GM18508 (cell line): ENCODE measurements around the gene CX3CR1.
A peak's percentile ranks its signal among the peaks of the same experiment; 100 is the strongest.
"Not testable (repeated sequence)": the region's sequence is repeated elsewhere in the genome, so short reads cannot be mapped to it uniquely, and the experiment has no call there.

Source experiments
- ATAC-seq: cut with Tn5 transposase; IDR thresholded peaks from one replicate; pipeline ENCODE4 v1.9.1; 2021; ENCODE audit warnings: moderate number of reproducible peaks; ENCODE audit not compliant: insufficient read depth, unreplicated experiment

The CX3CR1 gene

GRCh38 chr3:39279745-39280517 is at the start of gene CX3CR1:
TSS of gene CX3CR1 (minus strand) at chr3:39280036. CDS start at chr3:39266509, 13,527 bp downstream.
- no peak for ATAC-seq

DNA sequence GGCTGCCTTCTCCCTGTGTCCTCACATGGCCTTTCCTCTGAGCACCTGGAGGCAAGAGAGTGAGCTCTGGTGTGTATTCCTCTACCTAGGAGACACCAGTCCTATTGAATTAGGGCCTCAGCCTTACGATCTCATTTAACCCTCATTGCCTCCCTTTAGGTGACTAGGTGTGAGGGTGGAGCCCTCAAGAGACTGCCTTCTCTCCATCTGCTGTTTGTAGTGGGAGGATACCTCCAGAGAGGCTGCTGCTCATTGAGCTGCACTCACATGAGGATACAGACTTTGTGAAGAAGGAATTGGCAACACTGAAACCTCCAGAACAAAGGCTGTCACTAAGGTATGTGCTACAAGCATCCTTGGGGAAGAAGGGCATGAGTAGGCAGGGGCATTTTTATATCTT is 49.7 kb upstream of the CX3CR1 start, which contains the start of gene CCR8:
TSS of gene CCR8 (plus strand) at position 217 of the 400 bp plus-strand sequence. CDS start 2,623 bp downstream, outside the sequence.
- no peak for ATAC-seq

DNA sequence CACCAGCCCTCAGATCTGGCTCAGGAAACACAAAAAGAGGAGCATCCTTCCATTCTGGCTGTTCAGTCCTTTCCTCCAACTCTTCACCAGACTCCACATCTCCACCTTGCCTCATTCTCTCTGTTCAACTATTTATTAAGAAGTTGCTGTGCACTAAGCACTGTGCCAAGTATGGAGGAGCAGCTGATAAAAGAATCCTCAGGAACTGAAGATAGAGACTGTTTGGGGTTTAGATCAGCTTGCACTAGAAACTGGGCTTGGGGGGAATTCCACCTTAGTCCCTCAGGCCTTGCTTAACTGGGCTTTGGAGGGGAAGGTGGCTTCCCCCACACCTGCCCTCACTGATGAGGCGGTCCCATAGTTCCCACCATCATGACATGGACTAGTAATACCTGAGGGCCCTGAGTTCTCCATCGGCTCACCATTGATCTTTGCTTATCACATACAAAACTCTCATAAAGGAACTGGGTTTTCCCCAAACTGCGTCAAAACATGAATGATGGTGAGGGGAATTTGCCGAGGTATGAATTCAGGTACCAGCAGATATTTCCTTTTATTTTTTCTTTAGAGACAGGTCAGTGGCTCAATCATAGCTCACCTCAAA is 48.0 kb upstream of the CX3CR1 start:
- ATAC-seq = peak; percentile 56

DNA sequence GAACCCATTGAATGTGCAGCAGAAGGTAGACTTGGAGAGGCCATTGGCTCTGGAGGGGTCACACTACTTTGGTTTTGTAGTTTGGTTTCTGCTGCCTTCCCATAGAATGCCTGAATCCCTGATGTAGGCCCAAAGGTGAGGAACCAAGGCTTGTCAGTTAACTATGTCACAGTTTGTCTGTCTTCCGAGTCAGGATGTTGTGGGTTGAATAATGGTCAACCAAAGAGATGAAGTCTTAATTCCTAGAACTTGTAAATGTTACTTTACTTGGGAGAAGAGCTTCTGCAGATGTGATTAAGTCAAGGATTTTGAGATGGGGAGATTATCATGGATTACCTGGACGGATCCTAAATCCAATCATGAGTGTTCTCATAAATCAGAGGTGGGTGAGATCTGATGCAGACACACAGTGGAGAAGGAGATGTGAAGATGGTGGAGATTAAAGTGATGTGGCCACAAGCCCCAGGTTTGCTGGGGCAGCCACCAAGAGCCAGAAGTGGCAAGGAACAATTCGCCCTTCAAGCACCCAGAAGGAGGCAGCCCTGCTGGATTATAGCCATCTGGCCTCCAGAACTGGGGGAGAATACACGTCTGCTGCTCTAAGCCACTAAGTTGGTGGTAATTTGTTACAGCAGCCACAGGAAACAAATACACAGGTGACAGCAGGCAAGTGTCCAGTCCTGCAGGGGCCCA is 47.4 kb upstream of the CX3CR1 start:
- no peak for ATAC-seq

GRCh38 chr3:39325236-39325635 is 45.4 kb upstream of the CX3CR1 start:
- no peak for ATAC-seq

DNA sequence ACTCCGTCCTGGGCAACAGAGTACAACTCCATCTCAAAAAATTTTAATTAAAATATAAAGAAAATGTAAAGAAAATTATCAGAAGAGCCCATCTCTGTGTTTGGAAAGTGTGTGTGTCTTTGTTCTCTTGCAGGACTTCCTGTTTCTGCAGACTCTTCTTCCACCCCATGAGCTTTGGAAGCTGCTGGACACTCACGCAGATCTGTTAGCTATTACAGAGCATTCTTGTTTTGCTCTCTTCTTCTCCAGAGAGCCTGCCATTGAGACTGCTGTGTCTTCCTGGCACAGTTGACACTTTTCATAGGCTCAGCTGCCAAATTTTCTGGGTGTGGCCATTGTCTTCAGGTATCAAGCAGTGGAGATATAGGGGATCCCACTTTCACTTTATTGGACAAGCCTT is 43.7 kb upstream of the CX3CR1 start:
- ATAC-seq = no peak

DNA sequence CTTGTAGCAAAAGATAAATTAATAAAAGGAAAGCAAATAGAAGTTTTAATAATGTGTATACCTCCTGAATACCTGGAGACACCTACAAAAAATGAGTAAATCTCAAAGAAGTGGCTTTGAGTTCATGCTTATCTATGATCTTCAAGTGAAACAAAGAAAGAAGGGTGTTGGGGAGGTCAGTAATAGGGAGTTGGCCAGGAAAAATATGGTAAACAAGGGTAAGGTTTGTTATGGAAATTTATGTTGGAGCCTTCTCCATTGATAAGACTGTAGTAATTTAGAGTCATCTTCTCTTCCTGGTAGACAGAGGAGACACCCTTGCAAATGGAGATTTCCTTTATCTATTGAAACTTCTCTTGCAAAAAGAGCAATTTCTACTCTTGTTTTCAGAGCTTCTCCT is 43.1 kb upstream of the CX3CR1 start:
- no peak for ATAC-seq

DNA sequence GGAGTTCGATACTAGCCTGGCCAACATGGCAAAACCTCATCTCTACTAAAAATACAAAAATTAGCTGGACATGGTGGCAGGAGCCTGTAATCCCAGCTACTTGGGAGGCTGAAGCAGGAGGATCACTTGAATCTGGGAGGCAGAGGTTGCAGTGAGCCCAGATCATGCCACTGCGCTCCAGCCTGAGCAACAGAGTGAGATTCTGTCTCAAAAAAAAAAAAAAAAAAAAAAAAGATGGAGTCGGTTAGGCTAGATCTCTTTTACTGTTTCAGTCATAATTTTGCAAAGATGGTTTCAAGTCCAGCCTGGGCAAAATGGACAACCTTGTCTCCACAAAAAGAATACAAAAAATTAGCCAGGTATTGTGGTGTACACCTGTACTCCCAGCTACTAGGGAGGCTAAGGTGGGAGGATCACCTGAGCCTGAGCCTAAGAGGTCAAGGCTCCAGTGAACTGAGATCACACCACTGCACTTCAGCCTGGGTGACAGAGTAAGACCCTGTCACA is 42.4 kb upstream of the CX3CR1 start:
- ATAC-seq = not testable (repeated sequence)

GRCh38 chr3:39321574-39321983 is 41.7 kb upstream of the CX3CR1 start:
- ATAC-seq = not testable (repeated sequence)

DNA sequence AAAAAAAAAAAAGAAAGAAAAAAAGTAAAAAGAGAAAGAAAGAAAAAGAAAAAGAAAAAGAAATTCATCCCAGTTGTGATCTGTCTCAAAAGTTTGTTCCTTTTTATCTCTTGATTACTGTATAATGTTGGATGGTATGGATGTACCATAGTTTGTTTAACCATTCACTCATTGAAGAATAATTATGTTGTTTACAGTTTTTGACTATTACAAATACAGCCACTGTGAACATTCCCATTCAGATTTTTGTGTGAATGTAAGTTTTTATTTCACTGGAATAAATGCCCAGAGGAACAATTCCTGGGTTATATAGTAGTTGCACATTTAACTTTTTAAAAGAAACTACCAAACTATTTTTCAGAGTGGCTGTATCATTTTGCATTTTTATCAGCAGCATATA is 39.4 kb upstream of the CX3CR1 start:
- no peak for ATAC-seq

- ATAC-seq = no peak
Measured at GRCh38 chr3:39318301-39318700, 38.5 kb upstream of the CX3CR1 start.

DNA sequence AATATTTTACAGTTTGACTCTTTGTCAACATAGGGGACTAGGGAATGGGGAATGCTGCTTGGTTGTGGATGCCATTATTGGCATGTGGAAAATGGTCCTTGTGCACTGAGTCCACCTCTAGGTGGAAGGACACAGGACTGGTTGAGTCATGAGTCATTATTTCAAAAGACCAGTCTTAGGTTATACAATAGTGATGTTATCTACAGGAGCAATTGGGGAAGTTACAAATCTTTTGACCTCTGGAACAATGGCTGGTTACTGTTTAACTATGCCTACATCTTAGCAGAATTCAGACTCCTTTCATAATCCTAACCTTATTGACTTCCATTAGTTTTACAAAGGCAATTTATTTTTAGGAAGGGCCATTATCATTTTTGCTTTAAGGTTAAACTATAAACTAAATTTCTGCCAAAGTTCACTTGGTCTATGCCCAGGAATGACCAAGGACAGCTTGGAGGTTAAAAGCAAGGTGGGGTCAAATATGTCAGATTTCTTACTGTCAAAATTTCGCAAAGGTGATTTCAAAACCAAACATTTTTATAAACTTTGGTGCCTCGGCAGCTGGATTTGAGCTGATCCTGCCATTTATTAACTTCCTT is 37.8 kb upstream of the CX3CR1 start:
- ATAC-seq = no peak

DNA sequence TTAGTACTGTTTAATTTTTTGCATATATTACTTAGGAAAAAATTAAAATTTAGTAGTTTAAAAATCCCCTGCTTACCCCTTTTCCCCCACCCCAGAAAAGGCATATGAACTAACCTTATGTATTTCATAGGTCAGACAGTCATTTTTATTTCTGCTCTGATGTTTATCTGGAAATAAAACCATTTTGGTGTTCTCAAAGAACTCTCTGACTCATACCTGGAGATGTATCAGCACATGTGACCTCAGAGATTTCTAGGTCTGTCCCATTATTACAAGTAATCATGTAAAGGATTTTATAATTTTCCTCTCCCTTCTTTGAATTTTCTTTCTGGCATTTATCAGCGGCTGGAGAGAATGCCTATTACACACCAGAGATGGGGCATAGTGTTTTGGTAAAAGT is 35.6 kb upstream of the CX3CR1 start:
- ATAC-seq = no peak

- ATAC-seq = no peak
Measured at GRCh38 chr3:39313289-39313688, 33.5 kb upstream of the CX3CR1 start.

GRCh38 chr3:39302178-39302577 is 22.3 kb upstream of the CX3CR1 start:
- no peak for ATAC-seq

DNA sequence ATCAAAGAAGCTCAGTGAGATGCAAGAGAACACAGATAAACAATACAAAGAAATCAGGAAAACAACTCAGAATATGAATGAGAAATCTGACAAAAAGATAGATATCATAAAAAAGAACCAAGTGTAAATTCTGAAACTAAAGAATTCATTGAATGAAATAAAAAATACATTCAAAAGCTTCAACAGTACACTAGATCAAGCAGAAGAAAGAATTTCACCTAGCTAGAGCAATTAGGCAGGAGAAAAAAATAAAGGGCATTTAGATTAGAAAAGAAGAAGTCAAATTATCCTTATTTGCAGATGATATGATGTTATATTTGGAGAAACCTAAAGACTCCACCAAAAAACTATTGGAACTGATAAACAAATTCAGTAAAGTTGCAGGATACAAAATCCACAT is 19.4 kb upstream of the CX3CR1 start:
- no peak for ATAC-seq

DNA sequence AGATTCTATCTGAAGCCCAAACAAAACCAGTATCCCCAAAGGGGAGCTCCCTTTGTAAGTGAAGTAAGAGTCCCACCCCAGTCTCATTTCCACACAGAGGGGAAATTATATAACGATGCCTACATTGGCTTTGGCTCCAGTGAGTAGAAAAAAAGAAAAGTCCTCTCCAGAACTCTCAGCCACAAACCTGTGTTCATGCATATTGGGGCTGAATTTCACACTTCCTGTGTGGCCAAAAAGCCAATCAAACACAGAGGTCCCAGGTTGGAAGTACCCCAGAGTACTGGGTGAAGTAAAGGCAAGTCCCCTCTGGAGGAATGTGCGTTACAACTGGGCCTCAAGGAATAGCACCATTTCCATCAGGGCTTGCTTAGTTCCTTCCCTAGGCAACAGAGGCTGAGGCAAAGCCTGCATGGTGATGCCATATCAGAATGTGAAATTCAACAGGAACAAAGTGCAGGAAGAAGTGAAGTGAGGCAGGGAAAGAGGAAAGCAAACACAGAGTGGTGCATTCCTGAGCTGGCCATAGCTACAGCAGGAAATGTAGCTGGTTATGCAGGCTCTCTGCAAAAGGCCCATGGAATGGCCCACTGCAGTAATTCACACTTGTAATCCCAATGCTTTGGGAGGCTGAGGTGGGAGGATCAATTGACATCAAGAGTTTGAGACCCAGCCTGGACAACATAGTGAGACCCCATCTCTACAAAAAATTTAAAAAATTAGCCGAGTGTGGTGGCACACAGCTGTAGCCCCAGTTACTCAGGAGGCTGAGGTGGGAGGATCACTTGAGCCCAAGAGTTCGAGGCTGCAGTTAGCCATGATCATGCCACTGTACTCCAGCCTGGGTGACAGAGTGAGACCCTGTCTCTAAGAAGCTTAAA is 16.6 kb upstream of the CX3CR1 start:
- ATAC-seq = no peak

DNA sequence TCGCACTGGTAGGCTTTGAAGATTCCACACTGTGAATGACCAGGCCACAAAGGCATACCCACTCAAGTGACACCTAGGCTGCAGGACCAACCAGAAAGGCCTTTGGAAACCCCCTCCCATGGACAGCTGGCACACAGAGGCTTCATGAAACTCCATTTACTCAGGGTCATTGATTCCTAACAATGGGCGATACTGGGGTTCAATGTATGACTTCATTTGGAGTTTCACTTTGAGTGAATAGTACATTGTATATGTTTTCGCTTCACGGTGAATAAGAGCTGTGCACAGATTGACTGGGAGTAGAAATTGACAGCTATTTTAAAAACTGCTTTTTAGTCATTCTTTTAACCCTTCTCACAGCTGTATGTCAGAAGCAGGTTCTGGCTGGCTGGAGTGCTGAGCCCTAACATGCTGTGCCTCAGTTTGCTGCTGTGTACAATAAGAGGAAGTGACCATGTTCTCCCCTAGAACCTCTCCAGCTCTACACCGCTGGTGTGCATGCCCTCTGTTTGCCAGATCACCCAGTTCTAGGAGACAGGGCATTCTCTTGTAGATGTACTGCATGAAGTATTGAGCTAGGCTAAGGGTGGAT is 15.4 kb upstream of the CX3CR1 start:
- ATAC-seq = peak; percentile 86

- no peak for ATAC-seq
Measured at GRCh38 chr3:39294446-39295183, 14.8 kb upstream of the CX3CR1 start.
